Measurements from ENCODE around the gene CABP1.

- TF ChIP-seq CTCF (IDR thresholded peaks at IDR 0.05): no peak
- no peak for TF ChIP-seq POLR2AphosphoS5 (IDR thresholded peaks at IDR 0.05)
Observed at GRCh38 chr12:120706029-120706428, 65.6 kb downstream of the CABP1 start.
